ENCODE results near the gene IGF1R. TPM values are rescaled to one million over a fixed set of nuclear protein-coding genes. Genes with fewer than 3 reads are reported as not detected.

IGF1R gene
- total and polyA plus RNA-seq, 2 of the 13 experiments (the other 11 are each of a cell fraction or from before 2014, with no cell fraction given) = 15.9 to 18.4 TPM

DNA sequence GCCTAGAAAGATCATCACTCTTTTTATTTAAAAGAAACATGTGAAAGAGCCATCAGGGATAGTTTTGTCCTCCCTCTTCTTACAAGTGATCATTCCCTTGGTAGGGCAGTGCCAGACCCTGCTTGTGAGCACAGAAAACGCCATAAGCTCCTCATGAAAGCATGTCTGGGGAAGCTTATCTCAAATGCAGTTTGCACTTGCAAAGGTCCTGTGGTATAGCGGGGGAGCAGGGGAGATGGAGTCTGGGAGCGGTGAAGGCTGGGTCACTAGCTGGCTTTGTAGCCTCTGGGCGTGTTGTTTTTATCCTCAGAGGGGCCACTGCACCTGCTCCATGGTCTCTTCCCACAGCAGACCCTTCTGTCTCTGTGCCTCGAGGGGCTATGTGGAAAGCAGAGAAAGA lies 141.9 kb downstream of the IGF1R start:
- Histone ChIP-seq H3K9me3 (ENCODE audit: low read length) (no peaks in the 10 kb centered on the region), H3K9ac (ENCODE audit: insufficient read depth, low read depth, low read length) (no peak overlapping the region), H2AFZ (ENCODE audit: low read length) (no peak overlapping the region), H3K4me2 (ENCODE audit: low read depth, low read length) (no peak overlapping the region), H3K36me3 (replicated peaks in 1 of 2; ENCODE audit: control insufficient read depth in 1 of 2, insufficient read depth in 2 of 2, low read length in 2 of 2) (no peaks in the 10 kb centered on the region), H3K27me3 (ENCODE audit: control insufficient read depth in 1 of 2, insufficient read depth in 2 of 2, low read length in 2 of 2) (no peaks in the 10 kb centered on the region), H3K4me1 (ENCODE audit: insufficient read depth, low read length) (peaks cover 56% of the 10 kb centered on the region), H4K20me1 (ENCODE audit: insufficient read depth, low read length) (peaks cover 62% of the 10 kb centered on the region), H3K27ac (ENCODE audit: extremely low read length, insufficient read depth, low read length) (no peak overlapping the region), H3K4me3 (replicated peaks in 1 of 3; ENCODE audit: insufficient read depth in 1 of 3, low read depth in 2 of 3, low read length in 3 of 3) (no peak overlapping the region), H3K79me2 (ENCODE audit: insufficient read depth, low read length) (peaks cover 78% of the 10 kb centered on the region)
- CTCF ChIA-PET (ENCODE audit: low intra/inter-chr PET ratio, low total read pairs) = no interaction called here
- TF ChIP-seq, protein P1, sequence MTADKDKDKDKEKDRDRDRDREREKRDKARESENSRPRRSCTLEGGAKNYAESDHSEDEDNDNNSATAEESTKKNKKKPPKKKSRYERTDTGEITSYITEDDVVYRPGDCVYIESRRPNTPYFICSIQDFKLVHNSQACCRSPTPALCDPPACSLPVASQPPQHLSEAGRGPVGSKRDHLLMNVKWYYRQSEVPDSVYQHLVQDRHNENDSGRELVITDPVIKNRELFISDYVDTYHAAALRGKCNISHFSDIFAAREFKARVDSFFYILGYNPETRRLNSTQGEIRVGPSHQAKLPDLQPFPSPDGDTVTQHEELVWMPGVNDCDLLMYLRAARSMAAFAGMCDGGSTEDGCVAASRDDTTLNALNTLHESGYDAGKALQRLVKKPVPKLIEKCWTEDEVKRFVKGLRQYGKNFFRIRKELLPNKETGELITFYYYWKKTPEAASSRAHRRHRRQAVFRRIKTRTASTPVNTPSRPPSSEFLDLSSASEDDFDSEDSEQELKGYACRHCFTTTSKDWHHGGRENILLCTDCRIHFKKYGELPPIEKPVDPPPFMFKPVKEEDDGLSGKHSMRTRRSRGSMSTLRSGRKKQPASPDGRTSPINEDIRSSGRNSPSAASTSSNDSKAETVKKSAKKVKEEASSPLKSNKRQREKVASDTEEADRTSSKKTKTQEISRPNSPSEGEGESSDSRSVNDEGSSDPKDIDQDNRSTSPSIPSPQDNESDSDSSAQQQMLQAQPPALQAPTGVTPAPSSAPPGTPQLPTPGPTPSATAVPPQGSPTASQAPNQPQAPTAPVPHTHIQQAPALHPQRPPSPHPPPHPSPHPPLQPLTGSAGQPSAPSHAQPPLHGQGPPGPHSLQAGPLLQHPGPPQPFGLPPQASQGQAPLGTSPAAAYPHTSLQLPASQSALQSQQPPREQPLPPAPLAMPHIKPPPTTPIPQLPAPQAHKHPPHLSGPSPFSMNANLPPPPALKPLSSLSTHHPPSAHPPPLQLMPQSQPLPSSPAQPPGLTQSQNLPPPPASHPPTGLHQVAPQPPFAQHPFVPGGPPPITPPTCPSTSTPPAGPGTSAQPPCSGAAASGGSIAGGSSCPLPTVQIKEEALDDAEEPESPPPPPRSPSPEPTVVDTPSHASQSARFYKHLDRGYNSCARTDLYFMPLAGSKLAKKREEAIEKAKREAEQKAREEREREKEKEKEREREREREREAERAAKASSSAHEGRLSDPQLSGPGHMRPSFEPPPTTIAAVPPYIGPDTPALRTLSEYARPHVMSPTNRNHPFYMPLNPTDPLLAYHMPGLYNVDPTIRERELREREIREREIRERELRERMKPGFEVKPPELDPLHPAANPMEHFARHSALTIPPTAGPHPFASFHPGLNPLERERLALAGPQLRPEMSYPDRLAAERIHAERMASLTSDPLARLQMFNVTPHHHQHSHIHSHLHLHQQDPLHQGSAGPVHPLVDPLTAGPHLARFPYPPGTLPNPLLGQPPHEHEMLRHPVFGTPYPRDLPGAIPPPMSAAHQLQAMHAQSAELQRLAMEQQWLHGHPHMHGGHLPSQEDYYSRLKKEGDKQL (CRISPR knock-in tag; IDR thresholded peaks at IDR 0.05; ENCODE audit: low read depth) = no peak
- TF ChIP-seq, protein P2, sequence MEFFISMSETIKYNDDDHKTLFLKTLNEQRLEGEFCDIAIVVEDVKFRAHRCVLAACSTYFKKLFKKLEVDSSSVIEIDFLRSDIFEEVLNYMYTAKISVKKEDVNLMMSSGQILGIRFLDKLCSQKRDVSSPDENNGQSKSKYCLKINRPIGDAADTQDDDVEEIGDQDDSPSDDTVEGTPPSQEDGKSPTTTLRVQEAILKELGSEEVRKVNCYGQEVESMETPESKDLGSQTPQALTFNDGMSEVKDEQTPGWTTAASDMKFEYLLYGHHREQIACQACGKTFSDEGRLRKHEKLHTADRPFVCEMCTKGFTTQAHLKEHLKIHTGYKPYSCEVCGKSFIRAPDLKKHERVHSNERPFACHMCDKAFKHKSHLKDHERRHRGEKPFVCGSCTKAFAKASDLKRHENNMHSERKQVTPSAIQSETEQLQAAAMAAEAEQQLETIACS (CRISPR knock-in tag; IDR thresholded peaks at IDR 0.05) = no peak
- TF ChIP-seq, protein P3, sequence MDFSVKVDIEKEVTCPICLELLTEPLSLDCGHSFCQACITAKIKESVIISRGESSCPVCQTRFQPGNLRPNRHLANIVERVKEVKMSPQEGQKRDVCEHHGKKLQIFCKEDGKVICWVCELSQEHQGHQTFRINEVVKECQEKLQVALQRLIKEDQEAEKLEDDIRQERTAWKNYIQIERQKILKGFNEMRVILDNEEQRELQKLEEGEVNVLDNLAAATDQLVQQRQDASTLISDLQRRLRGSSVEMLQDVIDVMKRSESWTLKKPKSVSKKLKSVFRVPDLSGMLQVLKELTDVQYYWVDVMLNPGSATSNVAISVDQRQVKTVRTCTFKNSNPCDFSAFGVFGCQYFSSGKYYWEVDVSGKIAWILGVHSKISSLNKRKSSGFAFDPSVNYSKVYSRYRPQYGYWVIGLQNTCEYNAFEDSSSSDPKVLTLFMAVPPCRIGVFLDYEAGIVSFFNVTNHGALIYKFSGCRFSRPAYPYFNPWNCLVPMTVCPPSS (IDR thresholded peaks at IDR 0.05) = no peak
- TF ChIP-seq ZNF501 (CRISPR knock-in tag; IDR thresholded peaks at IDR 0.05) (no peak), RFXAP (CRISPR knock-in tag; IDR thresholded peaks at IDR 0.05; ENCODE audit: borderline replicate concordance) (no peak)
- FAIRE-seq = no peak
- intact Hi-C loops (cut with micrococcal nuclease; ENCODE audit: unreplicated experiment) = no loop called here
- in situ Hi-C loops (cut with HindIII; ENCODE audit: extremely low pct_ligation_motif_present, low pct_unique_long_range_greater_than_20kb) = no loop called here
- 94% methylated on average over 4 of the region's 5 CpGs for WGBS (ENCODE audit: low lambda C conversion rate)
- ATAC-seq = no peak
- POLR2A ChIA-PET = interaction anchor here (1.3 kb wide), 1 partner anchor 9 kb away, joined by 3 read pairs; no protein-coding TSS in a partner anchor
- BruUV-seq (replicated peaks) = no TSS peak
- no peak for DNase-seq (ENCODE audit: low spot score)
